DND-41 (cell line): ENCODE results near the gene CLOCK.

Experiments used
- ATAC-seq: fragments of 200-7000 bp; cut with Tn5 transposase; 3 replicates; pipeline ENCODE4 v1.9.1; 2021; ENCODE audit warnings: low read depth; ENCODE audit not compliant: insufficient read depth
- DNase-seq: peaks from one replicate; pipeline ENCODE4 v3.0.0-alpha.2; 2020
- H2AFZ ChIP-seq: 2 replicates; pipeline ENCODE4 v1.6.0; 2012; ENCODE audit warnings: low read depth, low read length
- H3K27ac ChIP-seq: 2 replicates; pipeline ENCODE4 v1.5.1; 2012; ENCODE audit warnings: low read length, inconsistent platforms
- H3K27me3 ChIP-seq: fragments of 200-600 bp; sonication (generic); 2 replicates; pipeline ENCODE4 v1.6.0; 2012; ENCODE audit warnings: low read length, mild to moderate bottlenecking, inconsistent platforms; ENCODE audit not compliant: insufficient read depth, poor library complexity
- H3K36me3 ChIP-seq: 2 replicates; pipeline ENCODE4 v1.5.1; 2012; ENCODE audit warnings: low read length, inconsistent platforms; ENCODE audit not compliant: insufficient read depth
- H3K4me1 ChIP-seq: 2 replicates; pipeline ENCODE4 v1.5.1; 2012; ENCODE audit warnings: mild to moderate bottlenecking, low read length; ENCODE audit not compliant: insufficient read depth
- H3K4me2 ChIP-seq: 2 replicates; pipeline ENCODE4 v1.6.0; 2012; ENCODE audit warnings: mild to moderate bottlenecking, moderate library complexity, low read length, inconsistent platforms; ENCODE audit not compliant: insufficient read depth
- H3K4me3 ChIP-seq, 2 experiments: fragments of 200-600 bp in 1 of 2; shearing (Covaris generic) in 1 of 2; 2 replicates each; pipeline ENCODE4 v1.5.1; 2012 to 2016; ENCODE audit warnings: inconsistent platforms in 2 of 2, low read length in 2 of 2, mild to moderate bottlenecking in 2 of 2, low read depth in 1 of 2, moderate library complexity in 1 of 2
- H3K79me2 ChIP-seq: 2 replicates; pipeline ENCODE4 v1.6.0; 2012; ENCODE audit warnings: low read length, inconsistent platforms; ENCODE audit not compliant: insufficient read depth
- H3K9ac ChIP-seq: 2 replicates; pipeline ENCODE4 v1.6.0; 2012; ENCODE audit warnings: low read depth, mild to moderate bottlenecking, inconsistent platforms, low read length, moderate library complexity
- H3K9me3 ChIP-seq: 2 replicates; pipeline ENCODE4 v1.5.1; 2012; ENCODE audit warnings: low read length, moderate library complexity, mild to moderate bottlenecking, inconsistent platforms; ENCODE audit not compliant: insufficient read depth, severe bottlenecking
- H4K20me1 ChIP-seq: 2 replicates; pipeline ENCODE4 v1.6.0; 2012; ENCODE audit warnings: low read length; ENCODE audit not compliant: insufficient read depth
- EZH2 ChIP-seq: IDR thresholded peaks from 3 replicates; pipeline ENCODE4 v1.6.1; 2012; ENCODE audit warnings: borderline replicate concordance, low read depth, mild to moderate bottlenecking, moderate library complexity, low read length, inconsistent platforms; ENCODE audit not compliant: severe bottlenecking
- TF ChIP-seq, protein P1 (sequence below): IDR thresholded peaks from 2 replicates; pipeline ENCODE4 v1.5.1; 2012; ENCODE audit warnings: borderline replicate concordance, low read length, moderate library complexity, mild to moderate bottlenecking; ENCODE audit not compliant: poor library complexity, severe bottlenecking; ENCODE audit errors: extremely low read depth

The CLOCK gene

DNA sequence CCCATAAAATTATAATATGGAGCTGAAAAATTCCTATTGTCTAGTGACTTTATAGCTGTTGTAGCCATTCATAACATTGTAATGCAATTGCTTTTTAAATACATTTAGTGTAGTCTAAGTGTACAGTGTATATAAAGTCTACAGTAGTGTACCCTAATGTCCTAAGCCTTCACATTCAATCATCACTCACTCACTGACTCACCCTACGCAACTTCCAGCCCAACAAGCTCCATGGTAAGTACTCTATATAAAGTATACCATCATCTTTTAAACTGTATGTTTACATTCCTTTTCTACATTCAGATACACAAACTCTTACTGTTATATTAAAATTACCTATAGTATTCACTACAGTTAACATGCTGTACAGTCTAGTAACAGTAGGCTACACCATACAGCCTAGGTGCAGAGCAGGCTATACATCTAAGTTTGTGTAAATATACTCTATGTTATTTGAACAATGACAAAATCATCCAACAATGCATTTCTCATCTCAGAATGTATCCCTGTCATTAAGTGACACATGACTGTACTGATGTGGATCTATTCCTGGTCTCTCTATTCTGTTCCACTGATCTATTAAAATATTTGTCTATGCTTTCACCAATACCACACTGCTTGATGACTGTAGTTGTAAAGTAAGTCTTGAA, 33.7 kb downstream of the CLOCK start:
- Histone ChIP-seq H3K4me3 (no peak overlapping the region), H3K9ac (no peak overlapping the region), H3K36me3 (peaks cover 5% of the 10 kb centered on the region; the same call in 1 of the 2 replicates), H3K4me1 (peaks cover 6% of the 10 kb centered on the region; the same call in 1 of the 2 replicates), H3K4me2 (no peak overlapping the region), H3K79me2 (0 out of 2 replicates have a peak, but pooled peaks cover 3% of the 10 kb centered on the region), H4K20me1 (no peaks in the 10 kb centered on the region), H3K27ac (no peak overlapping the region), H3K27me3 (no peaks in the 10 kb centered on the region), H3K9me3 (no peaks in the 10 kb centered on the region), H2AFZ (no peak overlapping the region)
- ATAC-seq = no peak
- TF ChIP-seq EZH2 = no peak
- TF ChIP-seq, protein P1, sequence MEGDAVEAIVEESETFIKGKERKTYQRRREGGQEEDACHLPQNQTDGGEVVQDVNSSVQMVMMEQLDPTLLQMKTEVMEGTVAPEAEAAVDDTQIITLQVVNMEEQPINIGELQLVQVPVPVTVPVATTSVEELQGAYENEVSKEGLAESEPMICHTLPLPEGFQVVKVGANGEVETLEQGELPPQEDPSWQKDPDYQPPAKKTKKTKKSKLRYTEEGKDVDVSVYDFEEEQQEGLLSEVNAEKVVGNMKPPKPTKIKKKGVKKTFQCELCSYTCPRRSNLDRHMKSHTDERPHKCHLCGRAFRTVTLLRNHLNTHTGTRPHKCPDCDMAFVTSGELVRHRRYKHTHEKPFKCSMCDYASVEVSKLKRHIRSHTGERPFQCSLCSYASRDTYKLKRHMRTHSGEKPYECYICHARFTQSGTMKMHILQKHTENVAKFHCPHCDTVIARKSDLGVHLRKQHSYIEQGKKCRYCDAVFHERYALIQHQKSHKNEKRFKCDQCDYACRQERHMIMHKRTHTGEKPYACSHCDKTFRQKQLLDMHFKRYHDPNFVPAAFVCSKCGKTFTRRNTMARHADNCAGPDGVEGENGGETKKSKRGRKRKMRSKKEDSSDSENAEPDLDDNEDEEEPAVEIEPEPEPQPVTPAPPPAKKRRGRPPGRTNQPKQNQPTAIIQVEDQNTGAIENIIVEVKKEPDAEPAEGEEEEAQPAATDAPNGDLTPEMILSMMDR = no peak
- no peak for DNase-seq

DNA sequence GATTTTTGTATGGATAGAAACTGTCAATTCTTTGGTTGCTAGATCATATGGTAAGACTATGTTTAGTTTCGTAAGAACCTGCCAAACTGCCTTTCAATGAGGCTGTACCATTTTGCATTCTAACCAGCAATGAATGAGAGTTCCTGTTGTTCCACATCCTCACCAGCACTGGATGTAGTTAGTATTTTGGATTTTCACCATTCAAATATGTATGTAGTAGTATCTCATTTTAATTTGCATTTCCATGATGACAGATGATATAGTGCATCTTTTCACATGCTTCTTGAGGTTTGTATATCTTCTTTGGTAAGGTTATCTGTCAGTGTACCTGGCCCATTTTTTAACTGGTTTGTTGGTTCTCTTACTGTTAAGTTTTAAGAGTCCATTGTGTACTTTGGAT, 34.6 kb downstream of the CLOCK start:
- no peak for TF ChIP-seq EZH2
- TF ChIP-seq, protein P1 = no peak
- no peaks in the 10 kb centered on the region for H4K20me1 ChIP-seq
- H3K27me3 ChIP-seq = no peaks in the 10 kb centered on the region
- H3K4me1 ChIP-seq = peaks cover 6% of the 10 kb centered on the region; the same call in 1 of the 2 replicates
- H2AFZ ChIP-seq = no peak overlapping the region
- H3K4me2 ChIP-seq = no peak overlapping the region
- H3K79me2 ChIP-seq = no peaks in the 10 kb centered on the region
- no peak overlapping the region for H3K9ac ChIP-seq
- H3K36me3 ChIP-seq = peaks cover 11% of the 10 kb centered on the region; the same call in 1 of the 2 replicates
- no peaks in the 10 kb centered on the region for H3K9me3 ChIP-seq
- no peak for ATAC-seq
- H3K4me3 ChIP-seq = no peak overlapping the region
- no peak overlapping the region for H3K27ac ChIP-seq
- no peak for DNase-seq

DNA sequence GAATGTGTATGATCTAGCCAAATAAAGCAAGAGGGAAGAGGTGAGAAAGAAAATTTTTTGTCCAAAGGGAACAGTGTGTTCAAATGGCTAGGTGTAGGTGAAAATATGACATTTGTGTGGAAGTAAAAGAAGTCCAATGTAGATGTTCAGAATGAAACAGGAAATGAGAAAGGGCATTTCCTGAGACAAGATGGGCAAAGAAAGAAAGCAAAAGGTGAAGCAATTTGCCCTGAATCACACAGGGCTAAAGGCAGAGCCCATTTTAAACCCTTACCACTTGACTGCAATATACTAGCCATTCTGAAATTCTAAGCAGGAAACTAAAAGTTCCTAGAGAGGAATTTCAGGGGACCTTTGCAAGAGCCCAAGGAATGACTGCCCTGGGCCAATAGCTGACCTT, 36.0 kb downstream of the CLOCK start:
- H2AFZ ChIP-seq = no peak overlapping the region
- DNase-seq (no peak), ATAC-seq (no peak)
- H3K79me2 ChIP-seq = no peaks in the 10 kb centered on the region
- no peak overlapping the region for H3K27ac ChIP-seq
- H3K27me3 ChIP-seq = no peaks in the 10 kb centered on the region
- H4K20me1 ChIP-seq = no peaks in the 10 kb centered on the region
- TF ChIP-seq EZH2 = no peak
- no peak overlapping the region for H3K9ac ChIP-seq
- H3K9me3 ChIP-seq = no peaks in the 10 kb centered on the region
- H3K36me3 ChIP-seq = peaks cover 14% of the 10 kb centered on the region; the same call in 1 of the 2 replicates
- no peak overlapping the region for H3K4me3 ChIP-seq
- no peak overlapping the region for H3K4me2 ChIP-seq
- peaks cover 6% of the 10 kb centered on the region; the same call in 1 of the 2 replicates for H3K4me1 ChIP-seq

DNA sequence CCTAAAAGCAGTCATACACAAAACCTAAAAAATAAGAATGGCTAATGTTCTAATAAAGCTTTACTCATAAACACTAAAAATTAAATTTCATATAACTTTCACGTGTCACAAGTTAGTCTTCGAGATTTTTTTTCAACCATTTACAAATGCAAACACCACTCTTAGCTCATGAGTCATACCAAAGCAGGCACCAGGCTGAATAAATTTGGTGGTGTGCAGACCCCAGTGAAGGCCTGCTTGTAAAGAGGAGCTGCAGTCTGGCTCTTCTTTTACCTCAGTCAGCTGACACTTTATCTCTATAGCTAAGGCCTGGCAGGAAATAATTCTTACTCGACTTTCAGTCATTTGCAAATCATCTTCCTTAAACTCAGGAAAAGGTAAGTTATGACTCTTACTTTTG, 37.4 kb downstream of the CLOCK start:
- Histone ChIP-seq H3K27ac (no peak overlapping the region), H4K20me1 (no peaks in the 10 kb centered on the region), H3K36me3 (peaks cover 14% of the 10 kb centered on the region; the same call in 1 of the 2 replicates), H3K79me2 (no peaks in the 10 kb centered on the region), H3K4me3 (no peak overlapping the region), H3K4me1 (peaks cover 6% of the 10 kb centered on the region; the same call in 1 of the 2 replicates), H3K27me3 (no peaks in the 10 kb centered on the region), H3K4me2 (no peak overlapping the region), H2AFZ (no peak overlapping the region), H3K9me3 (no peaks in the 10 kb centered on the region), H3K9ac (no peak overlapping the region)
- DNase-seq (no peak), ATAC-seq (no peak)
- TF ChIP-seq, protein P1 = no peak
- TF ChIP-seq EZH2 = no peak
